ENCODE measurements around the gene ATIC.
A peak's percentile ranks its signal among the peaks of the same experiment; 100 is the strongest.

The ATIC gene

DNA sequence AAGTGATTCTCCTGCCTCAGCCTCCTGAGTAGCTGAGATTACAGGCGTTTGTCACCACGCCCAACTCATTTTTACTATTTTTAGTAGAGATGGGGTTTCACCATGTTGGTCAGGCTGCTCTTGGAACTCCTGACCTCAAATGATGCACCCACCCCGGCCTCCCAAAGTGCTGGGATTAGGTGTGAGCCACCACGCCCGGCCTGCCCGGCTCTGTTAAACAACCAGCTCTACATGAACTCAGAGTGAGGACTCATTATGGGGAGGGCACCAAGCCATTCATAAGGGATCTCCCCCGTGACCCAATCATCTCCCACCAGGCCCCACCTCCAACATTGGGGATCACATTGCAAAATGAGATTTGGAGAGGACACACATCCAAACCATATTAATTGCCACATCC is 8.8 kb downstream of the ATIC start:
- H3K4me3 ChIP-seq (ENCODE audit: low read depth, low read length): no peak overlapping the region
- ChIA-PET POLR2A (interaction anchor here (0.9 kb wide), 1 partner anchor 9 kb away, joined by 4 read pairs; the partner anchor contains the start of gene ATIC), CTCF (no interaction called here)
- no peaks in the 10 kb centered on the region for H3K4me1 ChIP-seq (ENCODE audit: control insufficient read depth, insufficient read depth, low read length)
- H3K27ac ChIP-seq (ENCODE audit: extremely low read depth, low read depth, low read length): no peak overlapping the region
- peaks cover 53 to 95% of the 10 kb centered on the region in 2 experiments for H3K36me3 ChIP-seq (ENCODE audit: control insufficient read depth in 2 of 2, insufficient read depth in 1 of 2, low read length in 2 of 2)
- TF ChIP-seq ZNF121 (tag by site-specific recombination; IDR thresholded peaks at IDR 0.05): no peak
- peak; percentile 78 for TF ChIP-seq KLF1 (tag by site-specific recombination; IDR thresholded peaks at IDR 0.05)
- H3K9me3 ChIP-seq (ENCODE audit: control insufficient read depth, insufficient read depth, low read depth, low read length): no peaks in the 10 kb centered on the region

DNA sequence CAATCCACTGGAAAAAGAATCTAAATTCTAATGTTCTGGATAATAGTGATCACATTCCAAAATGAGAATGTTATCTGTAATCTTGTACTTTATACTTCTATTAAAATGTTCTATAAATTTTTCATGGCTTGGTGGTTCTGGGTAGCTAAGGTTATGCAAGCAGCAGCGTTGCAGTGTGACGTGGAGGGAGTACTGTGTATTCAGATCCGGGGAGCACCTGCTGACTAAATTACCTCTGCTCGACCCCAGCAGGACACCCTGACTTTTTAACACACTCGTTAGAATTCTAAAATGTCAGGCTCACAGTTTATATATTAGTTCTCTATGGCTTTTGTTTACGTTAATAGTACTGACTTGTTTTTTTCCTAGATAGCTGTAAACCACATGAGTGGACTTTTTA is 13.0 kb downstream of the ATIC start:
- H3K4me1 ChIP-seq (ENCODE audit: control insufficient read depth, insufficient read depth, low read length): no peaks in the 10 kb centered on the region
- TF ChIP-seq ZNF76 (tag by site-specific recombination; IDR thresholded peaks at IDR 0.05; ENCODE audit: borderline replicate concordance, low read depth) (no peak), ZNF19 (tag by site-specific recombination; IDR thresholded peaks at IDR 0.05; ENCODE audit: low read depth) (no peak), ZNF223 (tag by site-specific recombination; IDR thresholded peaks at IDR 0.05) (no peak), ZNF10 (tag by site-specific recombination; IDR thresholded peaks at IDR 0.05) (no peak), ZFP69B (tag by site-specific recombination; IDR thresholded peaks at IDR 0.05) (no peak), ZNF175 (tag by site-specific recombination; IDR thresholded peaks at IDR 0.05) (no peak), TCF7L2 (IDR thresholded peaks at IDR 0.05; ENCODE audit: borderline replicate concordance, low read depth, low read length) (no peak), ZXDB (tag by site-specific recombination; IDR thresholded peaks at IDR 0.05) (no peak), GLIS2 (tag by site-specific recombination; IDR thresholded peaks at IDR 0.05) (no peak), SCRT1 (tag by site-specific recombination; IDR thresholded peaks at IDR 0.05; ENCODE audit: borderline replicate concordance) (no peak), ZNF155 (tag by site-specific recombination; IDR thresholded peaks at IDR 0.05) (no peak), ZNF391 (tag by site-specific recombination; IDR thresholded peaks at IDR 0.05; ENCODE audit: borderline replicate concordance, low read depth) (no peak), ZNF530 (tag by site-specific recombination; IDR thresholded peaks at IDR 0.05; ENCODE audit: low read depth) (no peak)
- TF ChIP-seq, protein P1, sequence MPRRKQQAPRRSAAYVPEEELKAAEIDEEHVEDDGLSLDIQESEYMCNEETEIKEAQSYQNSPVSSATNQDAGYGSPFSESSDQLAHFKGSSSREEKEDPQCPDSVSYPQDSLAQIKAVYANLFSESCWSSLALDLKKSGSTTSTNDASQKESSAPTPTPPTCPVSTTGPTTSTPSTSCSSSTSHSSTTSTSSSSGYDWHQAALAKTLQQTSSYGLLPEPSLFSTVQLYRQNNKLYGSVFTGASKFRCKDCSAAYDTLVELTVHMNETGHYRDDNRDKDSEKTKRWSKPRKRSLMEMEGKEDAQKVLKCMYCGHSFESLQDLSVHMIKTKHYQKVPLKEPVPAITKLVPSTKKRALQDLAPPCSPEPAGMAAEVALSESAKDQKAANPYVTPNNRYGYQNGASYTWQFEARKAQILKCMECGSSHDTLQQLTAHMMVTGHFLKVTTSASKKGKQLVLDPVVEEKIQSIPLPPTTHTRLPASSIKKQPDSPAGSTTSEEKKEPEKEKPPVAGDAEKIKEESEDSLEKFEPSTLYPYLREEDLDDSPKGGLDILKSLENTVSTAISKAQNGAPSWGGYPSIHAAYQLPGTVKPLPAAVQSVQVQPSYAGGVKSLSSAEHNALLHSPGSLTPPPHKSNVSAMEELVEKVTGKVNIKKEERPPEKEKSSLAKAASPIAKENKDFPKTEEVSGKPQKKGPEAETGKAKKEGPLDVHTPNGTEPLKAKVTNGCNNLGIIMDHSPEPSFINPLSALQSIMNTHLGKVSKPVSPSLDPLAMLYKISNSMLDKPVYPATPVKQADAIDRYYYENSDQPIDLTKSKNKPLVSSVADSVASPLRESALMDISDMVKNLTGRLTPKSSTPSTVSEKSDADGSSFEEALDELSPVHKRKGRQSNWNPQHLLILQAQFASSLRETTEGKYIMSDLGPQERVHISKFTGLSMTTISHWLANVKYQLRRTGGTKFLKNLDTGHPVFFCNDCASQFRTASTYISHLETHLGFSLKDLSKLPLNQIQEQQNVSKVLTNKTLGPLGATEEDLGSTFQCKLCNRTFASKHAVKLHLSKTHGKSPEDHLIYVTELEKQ (tag by site-specific recombination; IDR thresholded peaks at IDR 0.05; ENCODE audit: borderline replicate concordance): no peak
- TF ChIP-seq, protein P2, sequence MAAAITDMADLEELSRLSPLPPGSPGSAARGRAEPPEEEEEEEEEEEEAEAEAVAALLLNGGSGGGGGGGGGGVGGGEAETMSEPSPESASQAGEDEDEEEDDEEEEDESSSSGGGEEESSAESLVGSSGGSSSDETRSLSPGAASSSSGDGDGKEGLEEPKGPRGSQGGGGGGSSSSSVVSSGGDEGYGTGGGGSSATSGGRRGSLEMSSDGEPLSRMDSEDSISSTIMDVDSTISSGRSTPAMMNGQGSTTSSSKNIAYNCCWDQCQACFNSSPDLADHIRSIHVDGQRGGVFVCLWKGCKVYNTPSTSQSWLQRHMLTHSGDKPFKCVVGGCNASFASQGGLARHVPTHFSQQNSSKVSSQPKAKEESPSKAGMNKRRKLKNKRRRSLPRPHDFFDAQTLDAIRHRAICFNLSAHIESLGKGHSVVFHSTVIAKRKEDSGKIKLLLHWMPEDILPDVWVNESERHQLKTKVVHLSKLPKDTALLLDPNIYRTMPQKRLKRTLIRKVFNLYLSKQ (tag by site-specific recombination; IDR thresholded peaks at IDR 0.05; ENCODE audit: borderline replicate concordance): no peak
- TF ChIP-seq, protein P3, sequence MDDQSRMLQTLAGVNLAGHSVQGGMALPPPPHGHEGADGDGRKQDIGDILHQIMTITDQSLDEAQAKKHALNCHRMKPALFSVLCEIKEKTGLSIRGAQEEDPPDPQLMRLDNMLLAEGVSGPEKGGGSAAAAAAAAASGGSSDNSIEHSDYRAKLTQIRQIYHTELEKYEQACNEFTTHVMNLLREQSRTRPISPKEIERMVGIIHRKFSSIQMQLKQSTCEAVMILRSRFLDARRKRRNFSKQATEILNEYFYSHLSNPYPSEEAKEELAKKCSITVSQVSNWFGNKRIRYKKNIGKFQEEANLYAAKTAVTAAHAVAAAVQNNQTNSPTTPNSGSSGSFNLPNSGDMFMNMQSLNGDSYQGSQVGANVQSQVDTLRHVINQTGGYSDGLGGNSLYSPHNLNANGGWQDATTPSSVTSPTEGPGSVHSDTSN (CRISPR knock-in tag; IDR thresholded peaks at IDR 0.05): no peak
- TF ChIP-seq, protein P4, sequence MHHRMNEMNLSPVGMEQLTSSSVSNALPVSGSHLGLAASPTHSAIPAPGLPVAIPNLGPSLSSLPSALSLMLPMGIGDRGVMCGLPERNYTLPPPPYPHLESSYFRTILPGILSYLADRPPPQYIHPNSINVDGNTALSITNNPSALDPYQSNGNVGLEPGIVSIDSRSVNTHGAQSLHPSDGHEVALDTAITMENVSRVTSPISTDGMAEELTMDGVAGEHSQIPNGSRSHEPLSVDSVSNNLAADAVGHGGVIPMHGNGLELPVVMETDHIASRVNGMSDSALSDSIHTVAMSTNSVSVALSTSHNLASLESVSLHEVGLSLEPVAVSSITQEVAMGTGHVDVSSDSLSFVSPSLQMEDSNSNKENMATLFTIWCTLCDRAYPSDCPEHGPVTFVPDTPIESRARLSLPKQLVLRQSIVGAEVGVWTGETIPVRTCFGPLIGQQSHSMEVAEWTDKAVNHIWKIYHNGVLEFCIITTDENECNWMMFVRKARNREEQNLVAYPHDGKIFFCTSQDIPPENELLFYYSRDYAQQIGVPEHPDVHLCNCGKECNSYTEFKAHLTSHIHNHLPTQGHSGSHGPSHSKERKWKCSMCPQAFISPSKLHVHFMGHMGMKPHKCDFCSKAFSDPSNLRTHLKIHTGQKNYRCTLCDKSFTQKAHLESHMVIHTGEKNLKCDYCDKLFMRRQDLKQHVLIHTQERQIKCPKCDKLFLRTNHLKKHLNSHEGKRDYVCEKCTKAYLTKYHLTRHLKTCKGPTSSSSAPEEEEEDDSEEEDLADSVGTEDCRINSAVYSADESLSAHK (tag by site-specific recombination; IDR thresholded peaks at IDR 0.05): no peak
- TF ChIP-seq, protein P5, sequence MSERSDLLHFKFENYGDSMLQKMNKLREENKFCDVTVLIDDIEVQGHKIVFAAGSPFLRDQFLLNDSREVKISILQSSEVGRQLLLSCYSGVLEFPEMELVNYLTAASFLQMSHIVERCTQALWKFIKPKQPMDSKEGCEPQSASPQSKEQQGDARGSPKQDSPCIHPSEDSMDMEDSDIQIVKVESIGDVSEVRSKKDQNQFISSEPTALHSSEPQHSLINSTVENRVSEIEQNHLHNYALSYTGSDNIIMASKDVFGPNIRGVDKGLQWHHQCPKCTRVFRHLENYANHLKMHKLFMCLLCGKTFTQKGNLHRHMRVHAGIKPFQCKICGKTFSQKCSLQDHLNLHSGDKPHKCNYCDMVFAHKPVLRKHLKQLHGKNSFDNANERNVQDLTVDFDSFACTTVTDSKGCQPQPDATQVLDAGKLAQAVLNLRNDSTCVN (tag by site-specific recombination; optimal IDR thresholded peaks at IDR 0.05): no peak
- peaks cover 47 to 96% of the 10 kb centered on the region in 2 experiments for H3K36me3 ChIP-seq (ENCODE audit: control insufficient read depth in 2 of 2, insufficient read depth in 1 of 2, low read length in 2 of 2)
- ChIA-PET CTCF (interaction anchor here (0.6 to 1.3 kb wide), 3 partner anchors 10 to 503 kb away, joined by 3 to 5 read pairs (median 3); no protein-coding TSS in a partner anchor), POLR2A (no interaction called here)
- H3K27ac ChIP-seq (ENCODE audit: extremely low read depth, low read depth, low read length): no peak overlapping the region
- H3K4me3 ChIP-seq (ENCODE audit: low read depth, low read length): no peak overlapping the region
- H3K9me3 ChIP-seq (ENCODE audit: control insufficient read depth, insufficient read depth, low read depth, low read length): no peaks in the 10 kb centered on the region
